Fibroblast of skin of left biceps (primary cell): ENCODE results near the gene KCNE1.
"Not testable (repeated sequence)": the region's sequence is repeated elsewhere in the genome, so short reads cannot be mapped to it uniquely, and the experiment has no call there.

ENCODE experiments used
- DNase-seq, 2 experiments: peaks; one replicate each; pipeline ENCODE4 v3.0.0-alpha.2; 2013; ENCODE audit warnings: low read depth in 2 of 2

KCNE1 gene

GRCh38 chr21:34511181-34511580 is 829 bp downstream of the KCNE1 start:
- DNase-seq, result no peak

GRCh38 chr21:34510148-34511142 is 1.6 kb downstream of the KCNE1 start:
- DNase-seq, result no peak

- no peak for DNase-seq
Measured at GRCh38 chr21:34509151-34509550, 2.9 kb downstream of the KCNE1 start.

- no peak for DNase-seq
Measured at GRCh38 chr21:34504595-34504994, 7.4 kb downstream of the KCNE1 start.

GRCh38 chr21:34502480-34503106 is 9.4 kb downstream of the KCNE1 start:
- no peak for DNase-seq

GRCh38 chr21:34501716-34502115 is 10.3 kb downstream of the KCNE1 start:
- DNase-seq, result no peak

GRCh38 chr21:34500191-34500590 is 11.8 kb downstream of the KCNE1 start:
- DNase-seq, result no peak

GRCh38 chr21:34499116-34499515 is 12.9 kb downstream of the KCNE1 start:
- DNase-seq, result no peak

- no peak for DNase-seq
Measured at GRCh38 chr21:34498623-34499022, 13.4 kb downstream of the KCNE1 start.

GRCh38 chr21:34483854-34484253 is 28.2 kb downstream of the KCNE1 start:
- not testable (repeated sequence) for DNase-seq

GRCh38 chr21:34483435-34483834 is 28.6 kb downstream of the KCNE1 start:
- not testable (repeated sequence) for DNase-seq

- not testable (repeated sequence) for DNase-seq
Measured at GRCh38 chr21:34467333-34467732, 44.7 kb downstream of the KCNE1 start.

- DNase-seq, result not testable (repeated sequence)
Measured at GRCh38 chr21:34459426-34459825, 52.6 kb downstream of the KCNE1 start.

- not testable (repeated sequence) for DNase-seq
Measured at GRCh38 chr21:34458266-34458665, 53.7 kb downstream of the KCNE1 start.

- DNase-seq, result not testable (repeated sequence)
Measured at GRCh38 chr21:34456180-34456579, 55.8 kb downstream of the KCNE1 start.

GRCh38 chr21:34455628-34456027 is 56.4 kb downstream of the KCNE1 start:
- DNase-seq, result not testable (repeated sequence)

GRCh38 chr21:34447018-34447417 is 65.0 kb downstream of the KCNE1 start:
- DNase-seq, result not testable (repeated sequence)

GRCh38 chr21:34443486-34443885 is 68.5 kb downstream of the KCNE1 start:
- not testable (repeated sequence) for DNase-seq

GRCh38 chr21:34429710-34430109 is 82.3 kb downstream of the KCNE1 start:
- DNase-seq, result not testable (repeated sequence)

GRCh38 chr21:34428441-34428840 is 83.6 kb downstream of the KCNE1 start:
- DNase-seq, result not testable (repeated sequence)

GRCh38 chr21:34427339-34427738 is 84.7 kb downstream of the KCNE1 start:
- not testable (repeated sequence) for DNase-seq

- DNase-seq, result not testable (repeated sequence)
Measured at GRCh38 chr21:34423805-34424204, 88.2 kb downstream of the KCNE1 start, which contains the start of gene SMIM34. Gene SMIM34 (minus strand): TSS chr21:34423951. CDS start chr21:34423839, 112 bp downstream.
